ENCODE measurements around the gene GRAMD1B.

The GRAMD1B gene

GRCh38 chr11:123409456-123410217, 20.4 kb upstream of the GRAMD1B start:
- DNase-seq = no peak

DNA sequence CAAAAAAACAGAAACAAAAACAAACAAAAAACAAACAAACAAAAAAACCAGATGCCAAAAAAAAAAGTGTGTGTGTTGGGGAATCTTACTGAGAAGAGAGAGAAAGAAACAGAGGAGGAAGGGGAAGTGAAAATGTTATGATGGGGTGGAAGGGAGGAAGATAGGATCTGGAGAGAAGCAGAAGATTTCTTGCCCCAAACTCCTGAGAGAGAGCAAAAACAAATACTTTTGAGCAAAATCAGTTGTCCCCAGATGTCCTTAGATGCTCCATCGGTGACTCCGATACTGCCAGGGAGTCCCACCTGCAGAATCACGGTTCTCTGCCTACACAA, 19.9 kb upstream of the GRAMD1B start:
- no peak for DNase-seq

DNA sequence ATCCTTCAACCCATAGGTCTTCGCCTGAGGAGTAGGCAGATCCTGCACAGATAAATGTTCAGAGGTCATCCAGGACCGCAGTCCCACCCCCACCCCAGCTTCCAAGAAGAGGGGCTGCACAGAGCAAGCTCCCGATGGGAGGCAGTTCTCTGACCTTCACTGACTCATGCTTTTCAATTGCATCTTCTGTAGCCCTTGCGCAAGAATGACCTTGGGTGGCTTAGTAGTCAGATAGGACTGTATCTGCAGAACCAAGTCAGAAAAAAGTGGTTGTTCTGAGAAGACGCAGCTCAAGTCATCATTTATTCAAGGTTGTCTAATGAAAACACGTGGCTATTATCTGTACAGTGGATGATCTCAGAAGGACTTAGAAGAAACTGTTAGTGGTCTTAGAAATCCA, 16.4 kb upstream of the GRAMD1B start:
- no peak for DNase-seq

- DNase-seq = no peak
Measured at GRCh38 chr11:123416566-123416965, 13.5 kb upstream of the GRAMD1B start.

DNA sequence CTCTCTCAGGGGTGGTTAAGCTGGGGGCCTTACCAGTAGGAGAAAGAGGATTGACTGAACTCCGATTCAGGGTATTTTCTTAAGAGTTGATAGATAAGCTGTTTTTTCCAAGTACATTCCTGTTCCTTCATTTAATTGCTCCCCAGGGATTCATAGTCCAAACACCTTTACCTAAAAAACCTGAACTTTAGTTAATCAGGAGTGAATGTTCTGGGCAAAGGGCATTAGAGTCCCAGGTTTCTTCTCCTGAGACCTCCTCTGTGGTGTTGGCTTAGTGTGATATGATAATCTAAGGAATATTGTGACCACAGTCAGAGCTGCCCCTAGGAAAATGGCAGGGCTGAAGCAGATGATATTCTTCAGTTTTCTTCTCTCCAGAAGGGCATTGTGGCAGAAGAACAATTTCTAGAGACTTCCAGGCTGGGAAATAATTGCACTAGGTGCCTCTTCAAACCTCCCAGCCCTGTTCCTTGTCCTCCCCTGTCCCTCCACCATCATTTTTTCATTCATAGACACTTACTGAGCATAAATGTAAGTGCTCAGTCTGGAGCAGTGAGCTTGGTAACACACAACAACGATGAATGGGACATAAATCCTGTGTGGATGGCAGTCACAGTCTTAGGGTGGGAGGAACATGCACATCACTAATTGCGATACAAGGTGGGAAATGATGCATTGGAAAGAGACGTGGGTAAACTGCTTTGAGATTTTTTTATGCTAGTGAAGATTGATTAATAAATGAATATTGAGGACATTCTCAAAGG, 11.5 kb upstream of the GRAMD1B start:
- DNase-seq = no peak

GRCh38 chr11:123419731-123420452, 10.2 kb upstream of the GRAMD1B start:
- DNase-seq = no peak

GRCh38 chr11:123421589-123421988, 8.5 kb upstream of the GRAMD1B start:
- no peak for DNase-seq

GRCh38 chr11:123425367-123425766, 4.7 kb upstream of the GRAMD1B start:
- DNase-seq = no peak

DNA sequence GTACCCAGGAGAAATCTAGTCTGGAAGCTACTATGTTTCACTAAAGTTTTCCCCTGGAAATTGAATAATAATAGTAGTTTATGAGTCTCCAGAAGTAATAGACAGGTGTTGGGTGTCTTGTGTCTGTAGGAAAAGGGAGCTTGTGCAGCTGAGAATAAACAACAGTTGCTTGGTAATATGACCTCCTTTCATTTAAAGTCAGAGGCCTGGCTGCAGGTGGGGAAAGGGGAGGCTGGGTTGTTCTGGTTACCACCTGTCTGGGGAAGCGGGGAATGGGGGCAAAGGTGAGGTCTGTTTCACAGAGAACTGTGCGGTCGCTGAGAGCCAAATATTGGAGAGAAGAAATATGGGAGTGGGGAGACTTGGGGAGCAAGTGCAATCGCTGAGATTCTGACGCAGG, 3.3 kb upstream of the GRAMD1B start:
- DNase-seq = no peak

GRCh38 chr11:123427405-123427804, 2.7 kb upstream of the GRAMD1B start:
- DNase-seq = no peak

GRCh38 chr11:123428116-123428715, 1.9 kb upstream of the GRAMD1B start:
- DNase-seq = no peak

- DNase-seq = no peak
Measured at GRCh38 chr11:123429336-123429735, 733 bp upstream of the GRAMD1B start.

GRCh38 chr11:123430721-123431497, 840 bp downstream of the GRAMD1B start:
- DNase-seq = peak; percentile 70

GRCh38 chr11:123431619-123432018, 1.6 kb downstream of the GRAMD1B start:
- DNase-seq = no peak

GRCh38 chr11:123434262-123434661, 4.2 kb downstream of the GRAMD1B start:
- no peak for DNase-seq

- no peak for DNase-seq
Measured at GRCh38 chr11:123434911-123435310, 4.8 kb downstream of the GRAMD1B start.

DNA sequence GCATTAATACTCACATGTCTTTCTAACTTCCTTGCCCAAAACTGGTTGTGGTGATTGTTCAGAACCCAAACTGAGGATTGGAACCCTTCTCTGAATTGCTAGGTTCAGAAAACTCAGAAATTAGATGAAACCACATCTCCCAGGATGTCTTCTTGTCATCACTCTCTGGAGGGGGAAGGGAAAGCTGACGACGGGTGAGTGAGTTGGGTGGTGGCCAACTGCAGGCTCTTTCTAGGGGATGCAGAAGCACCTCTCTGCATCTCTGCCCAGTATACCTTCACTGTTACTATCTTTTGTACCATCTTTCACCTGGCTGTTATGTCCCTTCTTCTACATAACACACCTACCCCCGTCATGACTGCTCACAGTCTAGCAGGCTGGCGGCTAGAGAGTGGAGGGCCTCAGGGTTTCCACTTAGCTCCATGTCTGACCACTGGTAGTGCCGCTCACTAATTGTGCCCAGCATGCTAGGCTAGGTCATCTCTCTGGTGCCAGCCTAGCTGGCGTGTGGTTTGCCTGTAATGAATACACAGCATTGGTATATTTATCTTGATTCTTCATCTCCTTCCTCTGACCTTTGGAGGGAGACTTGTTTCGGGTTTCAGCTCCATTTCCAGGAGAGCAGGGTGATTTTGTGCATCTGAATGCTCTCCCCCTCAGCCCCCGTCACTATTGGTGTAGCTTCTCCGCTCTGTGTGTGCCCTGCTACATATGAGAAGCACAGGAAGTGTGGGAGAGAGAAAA, 7.3 kb downstream of the GRAMD1B start:
- no peak for DNase-seq

DNA sequence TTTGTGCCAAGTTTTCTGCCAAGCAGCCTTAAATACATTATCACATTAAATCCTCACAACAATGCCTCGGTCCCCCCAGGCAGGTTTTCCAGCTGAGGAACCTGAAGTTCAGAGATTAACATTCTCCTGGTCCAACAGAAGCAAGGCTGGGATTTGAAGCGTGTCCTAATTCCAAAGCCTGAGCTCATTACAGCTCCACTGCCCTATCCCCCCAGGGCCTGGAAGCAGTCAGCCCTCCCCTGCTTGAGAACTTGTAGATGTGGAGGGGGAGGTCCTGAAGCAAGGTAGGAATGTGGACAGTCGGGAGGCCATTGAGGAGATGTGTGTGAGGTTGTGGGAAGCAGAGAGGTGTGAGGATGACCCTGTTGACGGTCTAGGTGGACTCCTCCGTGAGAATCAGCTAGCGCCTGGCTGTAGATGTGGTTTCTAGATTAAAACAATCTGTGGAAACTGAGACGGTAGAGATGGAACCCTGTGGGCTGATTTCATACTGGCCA, 8.1 kb downstream of the GRAMD1B start:
- DNase-seq = no peak

GRCh38 chr11:123439616-123440015, 9.5 kb downstream of the GRAMD1B start:
- DNase-seq = no peak

DNA sequence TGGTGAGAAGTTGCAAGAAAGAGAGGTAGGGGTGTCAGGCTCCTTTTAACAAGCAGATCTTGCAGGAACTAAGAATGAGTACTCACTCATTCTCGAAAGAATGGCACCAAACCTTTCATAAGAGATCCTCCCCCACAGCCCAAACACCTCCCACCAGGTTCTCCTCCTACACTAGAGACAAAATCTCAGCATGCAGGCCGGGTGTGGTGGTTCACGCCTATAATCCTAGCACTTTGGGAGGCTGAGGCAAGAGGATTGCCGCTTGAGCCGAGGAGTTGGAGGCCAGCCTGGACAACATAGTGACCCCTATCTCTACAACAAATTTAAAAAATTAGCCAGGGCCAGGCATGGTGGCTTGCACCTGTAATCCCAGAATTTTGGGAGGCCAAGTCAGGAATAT, 11.1 kb downstream of the GRAMD1B start:
- DNase-seq = no peak

- no peak for DNase-seq
Measured at GRCh38 chr11:123443851-123444623, 14.0 kb downstream of the GRAMD1B start.

All from right hindlimb (tissue), 1 donor.